CD4-positive, alpha-beta T cell treated with Interleukin-4 for 1 hour (primary cell): Measurements from ENCODE around the gene LMTK2.
A peak's percentile ranks its signal among the peaks of the same experiment; 100 is the strongest.

Source experiments
- DNase-seq, 2 donors: peaks; one replicate each; pipeline ENCODE4 v3.0.0-alpha.2; 2020 to 2022

The LMTK2 gene

GRCh38 chr7:98240961-98241673 lies 134.5 kb downstream of the LMTK2 start:
- peak in 1 of 2 donors; percentile 9 for DNase-seq

GRCh38 chr7:98241674-98242241 lies 135.1 kb downstream of the LMTK2 start:
- no peak for DNase-seq

- no peak for DNase-seq
Observed at GRCh38 chr7:98242342-98242741, 135.7 kb downstream of the LMTK2 start.

GRCh38 chr7:98242934-98243333 lies 136.3 kb downstream of the LMTK2 start:
- DNase-seq = no peak

- DNase-seq = no peak
Observed at GRCh38 chr7:98244871-98245270, 138.2 kb downstream of the LMTK2 start.

GRCh38 chr7:98248156-98248555 lies 141.5 kb downstream of the LMTK2 start:
- DNase-seq = no peak

- peak in 1 of 2 donors; percentile 13 for DNase-seq
Observed at GRCh38 chr7:98249106-98249505, 142.4 kb downstream of the LMTK2 start.

- peak; percentile 54 to 72 for DNase-seq
Observed at GRCh38 chr7:98250789-98251188, 144.1 kb downstream of the LMTK2 start.

GRCh38 chr7:98251231-98251600 lies 144.6 kb downstream of the LMTK2 start:
- DNase-seq = peak; percentile 50 to 74

- peak; percentile 87 to 88 for DNase-seq
Observed at GRCh38 chr7:98251601-98252424, 145.2 kb downstream of the LMTK2 start, which contains the start of gene TECPR1. TSS of gene TECPR1 (minus strand) at chr7:98252232. CDS start at chr7:98246146, 6,086 bp downstream.

GRCh38 chr7:98252425-98253054 lies 145.9 kb downstream of the LMTK2 start:
- no peak for DNase-seq

- DNase-seq = no peak
Observed at GRCh38 chr7:98254516-98254915, 147.9 kb downstream of the LMTK2 start.

GRCh38 chr7:98254951-98255610 lies 148.4 kb downstream of the LMTK2 start:
- DNase-seq = peak in 1 of 2 donors; percentile 52

- no peak for DNase-seq
Observed at GRCh38 chr7:98256431-98256830, 149.8 kb downstream of the LMTK2 start.

GRCh38 chr7:98257701-98258100 lies 151.0 kb downstream of the LMTK2 start:
- DNase-seq = no peak
